OCI-LY1 (cell line): ENCODE data around the gene ZNF512.

Experiments used
- H2AFZ ChIP-seq: fragments of 200-600 bp; sonication (generic), shearing (Covaris generic); 2 replicates; pipeline ENCODE4 v1.6.0; 2014; ENCODE audit warnings: antibody characterized with exemption, mild to moderate bottlenecking, low read length
- H3F3A ChIP-seq: fragments of 200-600 bp; sonication (generic), shearing (Covaris generic); 2 replicates; pipeline ENCODE4 v1.6.0; 2014; ENCODE audit warnings: mild to moderate bottlenecking, antibody characterized with exemption, low read length, moderate library complexity; ENCODE audit not compliant: insufficient read depth
- H3K27ac ChIP-seq: fragments of 200-600 bp; sonication (generic); 2 replicates; pipeline ENCODE4 v1.5.1; 2014; ENCODE audit warnings: low read length, mixed run types, mild to moderate bottlenecking, low read depth; ENCODE audit not compliant: poor library complexity, severe bottlenecking
- H3K27me3 ChIP-seq: fragments of 200-600 bp; sonication (generic); 2 replicates; pipeline ENCODE4 v1.6.0; 2014; ENCODE audit warnings: antibody characterized with exemption, mild to moderate bottlenecking, low read length, moderate library complexity; ENCODE audit not compliant: insufficient read depth
- H3K36me3 ChIP-seq: fragments of 200-600 bp; sonication (generic); 2 replicates; pipeline ENCODE4 v1.6.1; 2014; ENCODE audit warnings: mild to moderate bottlenecking, antibody characterized with exemption, low read length, moderate library complexity, mixed read lengths; ENCODE audit not compliant: insufficient read depth
- H3K4me1 ChIP-seq: fragments of 200-600 bp; sonication (generic); 2 replicates; pipeline ENCODE4 v1.5.1; 2014; ENCODE audit warnings: mild to moderate bottlenecking, low read length, moderate library complexity; ENCODE audit not compliant: insufficient read depth, severe bottlenecking
- H3K4me2 ChIP-seq: fragments of 200-600 bp; sonication (generic), shearing (Covaris generic); 2 replicates; pipeline ENCODE4 v1.6.1; 2014; ENCODE audit warnings: low read length
- H3K4me3 ChIP-seq: fragments of 200-600 bp; sonication (generic); 2 replicates; pipeline ENCODE4 v1.5.1; 2014; ENCODE audit warnings: low read length, low read depth, mild to moderate bottlenecking, mixed read lengths; ENCODE audit not compliant: poor library complexity, severe bottlenecking
- H3K79me2 ChIP-seq: fragments of 200-600 bp; shearing (Covaris generic); 2 replicates; pipeline ENCODE4 v1.6.1; 2016; ENCODE audit warnings: mixed run types, low read length, mixed read lengths; ENCODE audit not compliant: insufficient read depth
- H3K9ac ChIP-seq: fragments of 200-600 bp; sonication (generic), shearing (Covaris generic); 2 replicates; pipeline ENCODE4 v1.6.1; 2014; ENCODE audit warnings: mild to moderate bottlenecking, low read length, mixed read lengths
- H3K9me2 ChIP-seq: fragments of 200-600 bp; sonication (generic), shearing (Covaris generic); 2 replicates; pipeline ENCODE4 v1.6.1; 2014; ENCODE audit warnings: low read depth, mild to moderate bottlenecking, low read length, mixed read lengths
- H3K9me3 ChIP-seq: fragments of 200-600 bp; shearing (Covaris generic); 2 replicates; pipeline ENCODE4 v1.6.1; 2014; ENCODE audit warnings: low read length, mixed read lengths
- H4K20me1 ChIP-seq: fragments of 200-600 bp; sonication (generic), shearing (Covaris generic); 2 replicates; pipeline ENCODE4 v1.6.0; 2016; ENCODE audit warnings: mild to moderate bottlenecking, low read length; ENCODE audit not compliant: insufficient read depth
- EZH2 ChIP-seq: fragments of 200-600 bp; sonication (generic), shearing (Covaris generic); IDR thresholded peaks from 2 replicates; pipeline ENCODE4 v1.8.0; 2017; ENCODE audit warnings: borderline replicate concordance, mixed run types, mild to moderate bottlenecking, antibody characterized with exemption, low read length, moderate library complexity, mixed read lengths
- TF ChIP-seq, protein P1 (sequence below): fragments of 200-600 bp; sonication (generic), shearing (Covaris generic); IDR thresholded peaks from 2 replicates; pipeline ENCODE4 v1.5.1; 2017; ENCODE audit warnings: mild to moderate bottlenecking, antibody characterized with exemption, low read length, moderate library complexity, mixed read lengths

Gene ZNF512

DNA sequence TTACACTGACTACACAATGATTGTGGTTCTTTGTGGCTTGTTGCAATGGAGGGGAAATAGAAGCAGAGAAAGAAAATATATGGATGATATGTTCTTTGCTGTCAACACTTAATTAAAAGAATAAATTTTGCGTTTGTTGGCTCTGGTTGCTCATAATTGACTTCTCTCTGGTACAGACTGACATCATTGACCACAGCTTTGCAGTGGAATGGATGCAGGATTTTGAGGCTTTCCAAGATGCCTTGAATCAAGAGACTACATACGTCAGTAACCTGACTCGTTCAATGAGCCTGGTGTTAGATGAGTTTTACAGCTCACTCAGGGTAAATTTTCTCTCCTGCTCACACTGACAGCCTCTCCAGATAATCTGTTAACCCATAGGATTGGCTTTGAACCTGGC lies 55.9 kb downstream of the ZNF512 start:
- H3K27ac ChIP-seq: no peak overlapping the region
- H3K4me1 ChIP-seq: no peaks in the 10 kb centered on the region
- no peak overlapping the region for H3K4me2 ChIP-seq
- no peak overlapping the region for H3K4me3 ChIP-seq
- H3F3A ChIP-seq: no peaks in the 10 kb centered on the region
- no peaks in the 10 kb centered on the region for H3K79me2 ChIP-seq
- no peak overlapping the region for H3K9ac ChIP-seq
- H3K36me3 ChIP-seq: peaks cover 77% of the 10 kb centered on the region
- H3K9me2 ChIP-seq: no peaks in the 10 kb centered on the region
- no peaks in the 10 kb centered on the region for H3K27me3 ChIP-seq
- H4K20me1 ChIP-seq: no peaks in the 10 kb centered on the region
- H3K9me3 ChIP-seq: no peaks in the 10 kb centered on the region
- no peak for TF ChIP-seq EZH2
- TF ChIP-seq, protein P1, sequence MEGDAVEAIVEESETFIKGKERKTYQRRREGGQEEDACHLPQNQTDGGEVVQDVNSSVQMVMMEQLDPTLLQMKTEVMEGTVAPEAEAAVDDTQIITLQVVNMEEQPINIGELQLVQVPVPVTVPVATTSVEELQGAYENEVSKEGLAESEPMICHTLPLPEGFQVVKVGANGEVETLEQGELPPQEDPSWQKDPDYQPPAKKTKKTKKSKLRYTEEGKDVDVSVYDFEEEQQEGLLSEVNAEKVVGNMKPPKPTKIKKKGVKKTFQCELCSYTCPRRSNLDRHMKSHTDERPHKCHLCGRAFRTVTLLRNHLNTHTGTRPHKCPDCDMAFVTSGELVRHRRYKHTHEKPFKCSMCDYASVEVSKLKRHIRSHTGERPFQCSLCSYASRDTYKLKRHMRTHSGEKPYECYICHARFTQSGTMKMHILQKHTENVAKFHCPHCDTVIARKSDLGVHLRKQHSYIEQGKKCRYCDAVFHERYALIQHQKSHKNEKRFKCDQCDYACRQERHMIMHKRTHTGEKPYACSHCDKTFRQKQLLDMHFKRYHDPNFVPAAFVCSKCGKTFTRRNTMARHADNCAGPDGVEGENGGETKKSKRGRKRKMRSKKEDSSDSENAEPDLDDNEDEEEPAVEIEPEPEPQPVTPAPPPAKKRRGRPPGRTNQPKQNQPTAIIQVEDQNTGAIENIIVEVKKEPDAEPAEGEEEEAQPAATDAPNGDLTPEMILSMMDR: no peak
- no peak overlapping the region for H2AFZ ChIP-seq

DNA sequence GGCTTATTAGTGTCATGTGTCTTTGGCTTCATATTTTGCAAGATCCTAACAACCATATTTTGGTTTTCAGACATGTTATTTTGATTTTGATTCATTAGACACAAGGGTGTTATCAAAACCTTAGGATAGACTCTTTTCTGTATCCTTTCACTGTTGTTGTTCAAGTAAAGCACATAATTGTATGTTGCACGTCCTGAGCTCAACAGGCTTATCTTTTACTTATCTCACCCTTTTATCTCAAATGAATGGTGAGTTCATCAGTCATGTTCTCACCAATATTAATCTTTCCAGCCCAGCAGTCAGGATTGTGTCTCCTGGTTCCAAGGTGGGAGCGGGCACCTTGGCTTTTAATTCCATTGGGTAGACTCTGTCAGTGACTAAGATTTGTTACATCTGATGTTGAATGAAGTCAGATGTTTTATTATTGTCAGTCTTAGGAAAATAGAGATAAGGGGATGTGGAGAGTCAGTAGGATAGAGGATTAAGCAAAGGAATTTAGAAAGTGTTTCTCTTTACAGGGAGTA lies 57.9 kb downstream of the ZNF512 start:
- no peak overlapping the region for H3K4me2 ChIP-seq
- H3K9me3 ChIP-seq: no peaks in the 10 kb centered on the region
- H3K9me2 ChIP-seq: no peaks in the 10 kb centered on the region
- H3K36me3 ChIP-seq: peaks cover 76% of the 10 kb centered on the region
- H3K27ac ChIP-seq: no peak overlapping the region
- no peak overlapping the region for H3K4me3 ChIP-seq
- H3K4me1 ChIP-seq: no peaks in the 10 kb centered on the region
- H3F3A ChIP-seq: no peaks in the 10 kb centered on the region
- TF ChIP-seq EZH2: no peak
- H4K20me1 ChIP-seq: no peaks in the 10 kb centered on the region
- H2AFZ ChIP-seq: no peak overlapping the region
- H3K9ac ChIP-seq: no peak overlapping the region
- no peaks in the 10 kb centered on the region for H3K79me2 ChIP-seq
- H3K27me3 ChIP-seq: no peaks in the 10 kb centered on the region

DNA sequence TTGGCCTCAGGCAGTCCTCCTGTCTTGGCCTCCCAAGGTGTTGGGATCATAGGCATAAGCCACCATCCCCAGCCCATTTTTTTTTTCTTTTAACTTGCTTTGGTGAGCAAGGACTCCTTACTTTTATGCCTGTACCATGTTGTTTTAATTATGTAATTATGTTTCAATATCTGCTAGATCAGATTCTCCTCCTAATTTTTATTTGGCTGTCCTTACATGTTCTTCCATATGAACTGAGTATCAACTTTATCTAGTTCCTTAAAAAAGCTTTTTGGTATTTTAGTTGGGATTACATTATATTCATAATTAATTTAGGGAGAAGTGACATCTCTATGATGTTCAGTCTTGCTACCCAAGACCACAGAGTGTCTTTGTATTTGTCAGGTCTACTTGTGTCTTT lies 62.4 kb downstream of the ZNF512 start:
- TF ChIP-seq, protein P1: no peak
- TF ChIP-seq EZH2: no peak
- no peaks in the 10 kb centered on the region for H4K20me1 ChIP-seq
- H3K27me3 ChIP-seq: no peaks in the 10 kb centered on the region
- no peak overlapping the region for H3K27ac ChIP-seq
- no peak overlapping the region for H3K4me2 ChIP-seq
- H3F3A ChIP-seq: no peaks in the 10 kb centered on the region
- no peak overlapping the region for H2AFZ ChIP-seq
- H3K36me3 ChIP-seq: peaks cover 72% of the 10 kb centered on the region
- no peaks in the 10 kb centered on the region for H3K4me1 ChIP-seq
- H3K9me2 ChIP-seq: no peaks in the 10 kb centered on the region
- H3K9me3 ChIP-seq: no peaks in the 10 kb centered on the region
- H3K79me2 ChIP-seq: no peaks in the 10 kb centered on the region
- no peak overlapping the region for H3K9ac ChIP-seq
- no peak overlapping the region for H3K4me3 ChIP-seq

DNA sequence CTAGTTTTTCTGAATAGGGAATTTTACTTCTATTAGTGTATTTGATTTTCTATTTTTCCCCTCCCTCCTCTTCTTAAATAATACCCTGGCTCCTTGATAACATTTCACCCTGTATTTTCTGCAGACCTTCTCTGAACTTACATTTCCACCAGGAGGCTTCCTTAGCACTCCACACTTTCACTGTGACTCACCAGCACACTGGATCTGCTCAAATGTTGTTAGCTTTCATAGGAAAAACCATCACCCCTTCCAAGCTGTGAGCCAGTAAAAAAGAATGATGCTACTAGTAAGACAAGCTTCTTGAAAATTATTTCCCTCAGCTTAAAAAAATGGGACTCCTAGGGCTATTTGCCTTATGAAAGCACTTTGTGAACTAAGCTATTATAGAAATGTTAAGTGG lies 64.4 kb downstream of the ZNF512 start:
- H3K79me2 ChIP-seq: no peaks in the 10 kb centered on the region
- no peaks in the 10 kb centered on the region for H3K4me1 ChIP-seq
- no peak overlapping the region for H2AFZ ChIP-seq
- H4K20me1 ChIP-seq: no peaks in the 10 kb centered on the region
- peaks cover 70% of the 10 kb centered on the region for H3K36me3 ChIP-seq
- no peak overlapping the region for H3K27ac ChIP-seq
- no peak overlapping the region for H3K4me2 ChIP-seq
- no peak for TF ChIP-seq EZH2
- TF ChIP-seq, protein P1: no peak
- H3K9me2 ChIP-seq: no peaks in the 10 kb centered on the region
- no peaks in the 10 kb centered on the region for H3F3A ChIP-seq
- H3K9me3 ChIP-seq: no peaks in the 10 kb centered on the region
- H3K9ac ChIP-seq: no peak overlapping the region
- no peak overlapping the region for H3K4me3 ChIP-seq
- H3K27me3 ChIP-seq: no peaks in the 10 kb centered on the region
